Breast epithelium (tissue), 4 donors: ENCODE measurements around the gene FHIT. TPM values are rescaled to one million over a fixed set of nuclear protein-coding genes. Genes with fewer than 3 reads are reported as not detected.

ENCODE experiments used
- DNase-seq, 2 donors: peaks; one replicate each; pipeline ENCODE4 v3.0.0-alpha.2; 2019; ENCODE audit warnings: low spot score in 2 of 2
- H3K27ac ChIP-seq, 2 donors: fragments of 200-600 bp; sonication (generic) in 1 of 2; one replicate each; pipeline ENCODE4 v1.5.1; 2016 to 2019; ENCODE audit warnings: mild to moderate bottlenecking in 1 of 2
- H3K27me3 ChIP-seq, 2 donors: fragments of 200-600 bp; sonication (generic) in 1 of 2; one replicate each; pipeline versions ENCODE4 v1.5.1 to v1.6.0; 2017 to 2019; ENCODE audit warnings: control low read depth in 1 of 2, mild to moderate bottlenecking in 1 of 2
- H3K36me3 ChIP-seq: fragments of 200-600 bp; one replicate; pipeline ENCODE4 v1.5.1; 2019
- H3K4me1 ChIP-seq, 2 donors: fragments of 200-600 bp; sonication (generic); one replicate each; pipeline ENCODE4 v1.5.1; 2016 to 2019; ENCODE audit warnings: control low read depth in 1 of 2
- H3K4me3 ChIP-seq, 3 donors: fragments of 200-600 bp; sonication (generic); 1 replicate in 2 of 3; 2 replicates in 1 of 3; pipeline ENCODE4 v1.5.1; 2016 to 2019; ENCODE audit warnings: mild to moderate bottlenecking in 3 of 3, moderate library complexity in 2 of 3
- H3K9me3 ChIP-seq, 2 donors: fragments of 200-600 bp; sonication (generic) in 1 of 2; one replicate each; pipeline ENCODE4 v1.5.1; 2016 to 2019; ENCODE audit warnings: control low read depth in 1 of 2
- CTCF ChIP-seq, 3 donors: fragments of 450-650 bp; IDR thresholded peaks; one replicate each; pipeline ENCODE4 v1.5.1; 2016 to 2017; ENCODE audit warnings: antibody characterized with exemption in 3 of 3, mild to moderate bottlenecking in 3 of 3, moderate library complexity in 3 of 3
- POLR2A ChIP-seq: fragments of 450-650 bp; IDR thresholded peaks from one replicate; pipeline ENCODE4 v1.6.1; 2016; ENCODE audit warnings: antibody characterized with exemption, mild to moderate bottlenecking, moderate library complexity
- POLR2AphosphoS5 ChIP-seq, 3 donors: sonication (generic); formaldehyde crosslinking; IDR thresholded peaks; one replicate each; pipeline ENCODE4 v1.6.1; 2017; ENCODE audit warnings: antibody characterized with exemption in 3 of 3
- intact Hi-C: fragments of 100-400 bp; cut with DNase I; formaldehyde crosslinking; loops from one replicate; pipeline ENCODE4 v1.15.1; 2023; ENCODE audit warnings: low total_unique reads
- total RNA-seq, 3 donors: library from RNA; depleted of rRNA; stranded (reverse); fragments of >200 nt; gene quantifications; one replicate each; pipeline ENCODE4 v1.1.0, GENCODE V29; 2016

Gene FHIT
- total RNA-seq, 3 donors from 2014 or later = 9.0 to 19.2 (median 17.7) TPM

GRCh38 chr3:60574046-60574769 is 677.0 kb downstream of the FHIT start:
- no peak for DNase-seq
- Histone ChIP-seq H3K36me3 (no peaks in the 10 kb centered on the region), H3K4me3 (no peak overlapping the region), H3K27me3 (no peaks in the 10 kb centered on the region), H3K27ac (no peak overlapping the region), H3K9me3 (no peaks in the 10 kb centered on the region), H3K4me1 (no peaks in the 10 kb centered on the region)
- intact Hi-C loops = no loop called here
- TF ChIP-seq POLR2AphosphoS5 (IDR thresholded peaks at IDR 0.05) (no peak), POLR2A (no peak), CTCF (IDR thresholded peaks at IDR 0.05) (no peak)

GRCh38 chr3:60573494-60573893 is 677.8 kb downstream of the FHIT start:
- TF ChIP-seq POLR2A = no peak
- TF ChIP-seq POLR2AphosphoS5 (IDR thresholded peaks at IDR 0.05) = no peak
- TF ChIP-seq CTCF (IDR thresholded peaks at IDR 0.05) = no peak
- H3K4me1 ChIP-seq = no peaks in the 10 kb centered on the region
- no peak overlapping the region for H3K4me3 ChIP-seq
- no peaks in the 10 kb centered on the region for H3K9me3 ChIP-seq
- intact Hi-C loops = no loop called here
- DNase-seq = no peak
- H3K36me3 ChIP-seq = no peaks in the 10 kb centered on the region
- H3K27me3 ChIP-seq = no peaks in the 10 kb centered on the region
- no peak overlapping the region for H3K27ac ChIP-seq

GRCh38 chr3:60571511-60571910 is 679.7 kb downstream of the FHIT start:
- H3K36me3 ChIP-seq = no peaks in the 10 kb centered on the region
- no peaks in the 10 kb centered on the region for H3K27me3 ChIP-seq
- DNase-seq = no peak
- no peak overlapping the region for H3K27ac ChIP-seq
- no peak overlapping the region for H3K4me3 ChIP-seq
- no peaks in the 10 kb centered on the region for H3K9me3 ChIP-seq
- intact Hi-C loops = no loop called here
- no peak for TF ChIP-seq CTCF (IDR thresholded peaks at IDR 0.05)
- no peak for TF ChIP-seq POLR2AphosphoS5 (IDR thresholded peaks at IDR 0.05)
- TF ChIP-seq POLR2A = no peak
- H3K4me1 ChIP-seq = no peaks in the 10 kb centered on the region

GRCh38 chr3:60557122-60557521 is 694.1 kb downstream of the FHIT start:
- Histone ChIP-seq H3K27me3 (no peaks in the 10 kb centered on the region), H3K9me3 (no peaks in the 10 kb centered on the region), H3K4me1 (no peaks in the 10 kb centered on the region), H3K4me3 (no peak overlapping the region), H3K36me3 (no peaks in the 10 kb centered on the region), H3K27ac (no peak overlapping the region)
- intact Hi-C loops = no loop called here
- no peak for DNase-seq
- TF ChIP-seq POLR2A (no peak), POLR2AphosphoS5 (IDR thresholded peaks at IDR 0.05) (no peak), CTCF (IDR thresholded peaks at IDR 0.05) (no peak)

- Histone ChIP-seq H3K27ac (no peak overlapping the region), H3K4me3 (no peak overlapping the region), H3K4me1 (no peaks in the 10 kb centered on the region), H3K27me3 (no peaks in the 10 kb centered on the region), H3K36me3 (no peaks in the 10 kb centered on the region), H3K9me3 (no peaks in the 10 kb centered on the region)
- DNase-seq = no peak
- no peak for TF ChIP-seq POLR2AphosphoS5 (IDR thresholded peaks at IDR 0.05)
- no peak for TF ChIP-seq POLR2A
- TF ChIP-seq CTCF (IDR thresholded peaks at IDR 0.05) = no peak
- intact Hi-C loops = no loop called here
Measured at GRCh38 chr3:60555686-60556354, 695.4 kb downstream of the FHIT start.
